H9 (cell line): ENCODE results near the gene CADPS. TPM values are rescaled to one million over a fixed set of nuclear protein-coding genes. Genes with fewer than 3 reads are reported as not detected.

Experiments
- DNase-seq: peaks from one replicate; pipeline ENCODE4 v3.0.0-alpha.2; 2017
- H2AFZ ChIP-seq: one replicate; pipeline ENCODE4 v1.6.1; 2013; ENCODE audit warnings: mild to moderate bottlenecking, low read length, control low read depth, moderate library complexity
- H2AK5ac ChIP-seq: 2 replicates; pipeline ENCODE4 v1.6.1; 2013; ENCODE audit warnings: low read length, control low read depth, mixed read lengths; ENCODE audit not compliant: insufficient read length
- H2BK120ac ChIP-seq: one replicate; pipeline ENCODE4 v1.6.1; 2013; ENCODE audit warnings: low read depth, mild to moderate bottlenecking, low read length, control low read depth, inconsistent platforms; ENCODE audit not compliant: poor library complexity, severe bottlenecking
- H2BK12ac ChIP-seq: 2 replicates; pipeline ENCODE4 v1.6.1; 2013; ENCODE audit warnings: low read length, control low read depth, mixed read lengths, low read depth; ENCODE audit not compliant: insufficient read length
- H2BK15ac ChIP-seq: 2 replicates; pipeline ENCODE4 v1.6.1; 2013; ENCODE audit warnings: low read depth, low read length, control low read depth
- H2BK20ac ChIP-seq: one replicate; pipeline ENCODE4 v1.6.1; 2013; ENCODE audit warnings: low read depth, mild to moderate bottlenecking, low read length, control low read depth, inconsistent platforms; ENCODE audit not compliant: poor library complexity, severe bottlenecking
- H2BK5ac ChIP-seq: 2 replicates; pipeline ENCODE4 v1.6.1; 2013; ENCODE audit warnings: low read length, control low read depth, mixed read lengths; ENCODE audit not compliant: insufficient read length
- H3K14ac ChIP-seq: 2 replicates; pipeline ENCODE4 v1.6.1; 2013; ENCODE audit warnings: low read length, control low read depth; ENCODE audit not compliant: insufficient read depth
- H3K18ac ChIP-seq: 2 replicates; pipeline ENCODE4 v1.6.1; 2013; ENCODE audit warnings: low read depth, mild to moderate bottlenecking, mixed read lengths, low read length, control low read depth; ENCODE audit not compliant: insufficient read length
- H3K23ac ChIP-seq: 2 replicates; pipeline ENCODE4 v1.6.1; 2013; ENCODE audit warnings: low read length, control low read depth, mixed read lengths, low read depth; ENCODE audit not compliant: insufficient read length
- H3K23me2 ChIP-seq: 2 replicates; pipeline ENCODE4 v1.6.1; 2013; ENCODE audit warnings: low read depth, mild to moderate bottlenecking, mixed read lengths, low read length, control low read depth; ENCODE audit not compliant: insufficient read length, poor library complexity, severe bottlenecking
- H3K27ac ChIP-seq: 2 replicates; pipeline ENCODE4 v1.5.1; 2013; ENCODE audit warnings: low read length, control low read depth, mixed read lengths, low read depth; ENCODE audit not compliant: insufficient read length
- H3K27me3 ChIP-seq: 2 replicates; pipeline ENCODE4 v1.6.1; 2013; ENCODE audit warnings: low read length, control low read depth, inconsistent platforms; ENCODE audit not compliant: insufficient read depth
- H3K4ac ChIP-seq: 2 replicates; pipeline ENCODE4 v1.6.1; 2013; ENCODE audit warnings: low read depth, mild to moderate bottlenecking, control low read depth, inconsistent platforms, low read length, moderate library complexity
- H3K4me1 ChIP-seq: 2 replicates; pipeline ENCODE4 v1.6.1; 2013; ENCODE audit warnings: low read length, control low read depth, inconsistent platforms; ENCODE audit not compliant: insufficient read depth
- H3K4me2 ChIP-seq: 2 replicates; pipeline ENCODE4 v1.6.1; 2013; ENCODE audit warnings: low read length, control low read depth, mixed read lengths; ENCODE audit not compliant: insufficient read length, insufficient read depth
- H3K56ac ChIP-seq: 2 replicates; pipeline ENCODE4 v1.6.1; 2013; ENCODE audit warnings: low read depth, mild to moderate bottlenecking, mixed read lengths, low read length, control low read depth; ENCODE audit not compliant: insufficient read length
- H3K79me1 ChIP-seq: 2 replicates; pipeline ENCODE4 v1.6.1; 2013; ENCODE audit warnings: low read depth, mild to moderate bottlenecking, moderate library complexity, low read length, control low read depth, inconsistent platforms; ENCODE audit not compliant: insufficient read depth, poor library complexity, severe bottlenecking
- H3K79me2 ChIP-seq: 2 replicates; pipeline ENCODE4 v1.6.1; 2013; ENCODE audit warnings: low read length, control low read depth, inconsistent platforms; ENCODE audit not compliant: insufficient read depth
- H3K9ac ChIP-seq: 2 replicates; pipeline ENCODE4 v1.6.1; 2013; ENCODE audit warnings: low read length, control low read depth, mixed read lengths; ENCODE audit not compliant: insufficient read length; ENCODE audit errors: extremely low read depth
- H3K9me3 ChIP-seq: one replicate; pipeline ENCODE4 v1.6.1; 2013; ENCODE audit warnings: low read depth, low read length, inconsistent platforms; ENCODE audit not compliant: control insufficient read depth
- H3T11ph ChIP-seq: one replicate; pipeline ENCODE4 v1.6.1; 2013; ENCODE audit warnings: mild to moderate bottlenecking, low read length, control low read depth, inconsistent platforms
- H4K20me1 ChIP-seq: one replicate; pipeline ENCODE4 v1.6.1; 2013; ENCODE audit not compliant: control insufficient read depth, insufficient read length, insufficient read depth
- H4K5ac ChIP-seq: 2 replicates; pipeline ENCODE4 v1.6.1; 2013; ENCODE audit warnings: low read depth, mild to moderate bottlenecking, mixed read lengths, low read length, control low read depth; ENCODE audit not compliant: insufficient read length
- H4K8ac ChIP-seq: replicated peaks from 2 replicates; pipeline ENCODE4 v1.6.1; 2013; ENCODE audit warnings: low read length, control low read depth, mixed read lengths, low read depth; ENCODE audit not compliant: insufficient read length
- H4K91ac ChIP-seq: 2 replicates; pipeline ENCODE4 v1.6.1; 2013; ENCODE audit warnings: low read depth, mild to moderate bottlenecking, moderate library complexity, mixed read lengths, low read length, control low read depth; ENCODE audit not compliant: insufficient read length
- H3K27ac Mint-ChIP-seq, 3 experiments: 2 replicates in 2 of 3; 3 replicates in 1 of 3; pipeline ENCODE4 v1.8.0; 2020 to 2021; ENCODE audit warnings: mixed read lengths in 3 of 3, mild to moderate bottlenecking in 1 of 3, moderate library complexity in 1 of 3
- H3K27me3 Mint-ChIP-seq: 2 replicates; pipeline ENCODE4 v1.8.0; 2021; ENCODE audit warnings: low read depth, mild to moderate bottlenecking, moderate library complexity, mixed read lengths
- H3K36me3 Mint-ChIP-seq, 3 experiments: 2 replicates in 2 of 3; 3 replicates in 1 of 3; pipeline ENCODE4 v1.8.0; 2020 to 2021; ENCODE audit warnings: low read depth in 3 of 3, mixed read lengths in 3 of 3; ENCODE audit not compliant: insufficient read depth in 1 of 3
- H3K4me1 Mint-ChIP-seq, 2 experiments: 2 replicates each; pipeline ENCODE4 v1.8.0; 2020; ENCODE audit warnings: mixed read lengths in 2 of 2
- H3K4me3 Mint-ChIP-seq, 2 experiments: 2 replicates in 1 of 2; 3 replicates in 1 of 2; pipeline ENCODE4 v1.8.0; 2020 to 2021; ENCODE audit warnings: mild to moderate bottlenecking in 2 of 2, mixed read lengths in 2 of 2, moderate library complexity in 1 of 2
- H3K9me3 Mint-ChIP-seq, 2 experiments: 2 replicates in 1 of 2; 3 replicates in 1 of 2; pipeline ENCODE4 v1.8.0; 2020; ENCODE audit warnings: mild to moderate bottlenecking in 2 of 2, mixed read lengths in 2 of 2, moderate library complexity in 1 of 2
- CTCF ChIP-seq: fragments of 200-600 bp; sonication (generic); conservative IDR thresholded peaks from 3 replicates; pipeline ENCODE4 v1.8.0; 2021; ENCODE audit warnings: antibody characterized with exemption, mild to moderate bottlenecking
- WGBS: extraction: QIAGEN DNeasy Blood & Tissue Kit; methylation state at CpG from one replicate; pipeline ENCODE4 v1.1.7; 2013; ENCODE audit warnings: missing lambda C conversion rate, low lambda C conversion rate, mixed read lengths; ENCODE audit not compliant: insufficient read length; ENCODE audit errors: extremely low coverage; 5-methylcytosine and 5-hydroxymethylcytosine counted together
- total RNA-seq: library from RNA; stranded (reverse); gene quantifications from 2 replicates; pipeline ENCODE4 v1.2.1, GENCODE V29; 2021

CADPS gene
- total RNA-seq, 1 experiment from 2014 or later = 6.6 TPM

GRCh38 chr3:62803276-62803675, 71.9 kb downstream of the CADPS start:
- Histone ChIP-seq H4K5ac (no peak overlapping the region), H3K4me1 (peaks cover 7% of the 10 kb centered on the region), H2BK5ac (no peak overlapping the region), H2BK20ac (no peak overlapping the region), H3K27ac (no peak overlapping the region), H3K27me3 (no peaks in the 10 kb centered on the region), H3K23ac (no peak overlapping the region), H3K56ac (no peak overlapping the region), H4K20me1 (no peaks in the 10 kb centered on the region), H2AFZ (no peak overlapping the region), H3K4me2 (no peak overlapping the region), H3K9me3 (no peaks in the 10 kb centered on the region), H2BK15ac (no peak overlapping the region), H3K79me1 (no peaks in the 10 kb centered on the region), H3K4ac (no peak overlapping the region), H3K9ac (no peak overlapping the region), H3K14ac (no peak overlapping the region), H3K23me2 (no peaks in the 10 kb centered on the region), H2AK5ac (no peak overlapping the region), H2BK120ac (no peak overlapping the region), H4K8ac (no peak overlapping the region), H3K18ac (no peak overlapping the region), H3T11ph (no peak overlapping the region), H3K79me2 (no peaks in the 10 kb centered on the region), H2BK12ac (no peak overlapping the region), H4K91ac (no peak overlapping the region)
- Mint-ChIP-seq H3K27me3 (no peaks in the 10 kb centered on the region), H3K4me3 (no peak overlapping the region), H3K9me3 (no peaks in the 10 kb centered on the region), H3K27ac (no peak overlapping the region), H3K36me3 (no peaks in the 10 kb centered on the region; a peak in 1 of 7 replicates), H3K4me1 (peaks cover 17 to 20% of the 10 kb centered on the region in 2 experiments)
- peak; percentile 49 for TF ChIP-seq CTCF
- no peak for DNase-seq
- no CpG with 5 or more reads among the region's 2 CpGs for WGBS
